Subcutaneous abdominal adipose tissue (tissue), 5 donors: Measurements from ENCODE around the gene CYS1.
A peak's percentile ranks its signal among the peaks of the same experiment; 100 is the strongest.
"Not testable (repeated sequence)": the region's sequence is repeated elsewhere in the genome, so short reads cannot be mapped to it uniquely, and the experiment has no call there.

Experiments used
- H3K27ac ChIP-seq: one replicate; pipeline ENCODE4 v1.7.0; 2013; ENCODE audit warnings: low read depth, mild to moderate bottlenecking, inconsistent platforms, low read length, moderate library complexity
- H3K27me3 ChIP-seq, 5 donors: one replicate each; pipeline ENCODE4 v1.7.0; 2013; ENCODE audit warnings: low read length in 5 of 5, inconsistent platforms in 1 of 5; ENCODE audit not compliant: control insufficient read depth in 5 of 5, insufficient read depth in 4 of 5
- H3K36me3 ChIP-seq, 5 donors: one replicate each; pipeline ENCODE4 v1.7.0; 2013; ENCODE audit warnings: low read length in 5 of 5; ENCODE audit not compliant: control insufficient read depth in 5 of 5, insufficient read depth in 5 of 5
- H3K4me1 ChIP-seq, 5 donors: one replicate each; pipeline ENCODE4 v1.7.0; 2013; ENCODE audit warnings: low read length in 5 of 5, mild to moderate bottlenecking in 3 of 5, moderate library complexity in 1 of 5; ENCODE audit not compliant: control insufficient read depth in 5 of 5, insufficient read depth in 5 of 5
- H3K4me3 ChIP-seq, 5 donors: one replicate each; pipeline ENCODE4 v1.7.0; 2013; ENCODE audit warnings: low read length in 5 of 5, low read depth in 1 of 5
- H3K9ac ChIP-seq, 5 donors: one replicate each; pipeline ENCODE4 v1.7.0; 2013; ENCODE audit warnings: low read length in 5 of 5, mild to moderate bottlenecking in 4 of 5, moderate library complexity in 3 of 5
- H3K9me3 ChIP-seq, 5 donors: one replicate each; pipeline ENCODE4 v1.7.0; 2013; ENCODE audit warnings: low read length in 5 of 5; ENCODE audit not compliant: control insufficient read depth in 5 of 5
- donor health status: healthy.
- donor health status: healthy.
- donor health status: healthy.
- donor health status: healthy.
- donor health status: healthy.

The CYS1 gene

GRCh38 chr2:10015376-10015989 is 64.7 kb downstream of the CYS1 start:
- not testable (repeated sequence) for H3K9ac ChIP-seq, H3K27me3 ChIP-seq, H3K9me3 ChIP-seq, H3K4me3 ChIP-seq, H3K36me3 ChIP-seq, H3K27ac ChIP-seq
- peaks cover 7 to 52% (median 29%) of the 10 kb centered on the region in 5 donors for H3K4me1 ChIP-seq

GRCh38 chr2:10014418-10015190 is 65.6 kb downstream of the CYS1 start:
- no peaks in the 10 kb centered on the region for H3K36me3 ChIP-seq
- H3K4me1 ChIP-seq: peaks cover 12 to 53% (median 33%) of the 10 kb centered on the region in 5 donors
- no peaks in the 10 kb centered on the region for H3K27me3 ChIP-seq
- no peak overlapping the region for H3K27ac ChIP-seq
- no peak overlapping the region for H3K4me3 ChIP-seq
- H3K9ac ChIP-seq: no peak overlapping the region
- H3K9me3 ChIP-seq: peaks cover 0 to 5% (median 3%) of the 10 kb centered on the region in 5 donors

- not testable (repeated sequence) for H3K27ac ChIP-seq, H3K4me3 ChIP-seq, H3K36me3 ChIP-seq, H3K9ac ChIP-seq, H3K9me3 ChIP-seq, H3K27me3 ChIP-seq
- peaks cover 11 to 54% (median 36%) of the 10 kb centered on the region in 5 donors for H3K4me1 ChIP-seq
Observed at GRCh38 chr2:10013651-10014417, 66.4 kb downstream of the CYS1 start.

- Histone ChIP-seq H3K27me3 (no peaks in the 10 kb centered on the region), H3K36me3 (no peaks in the 10 kb centered on the region), H3K4me3 (no peak overlapping the region), H3K4me1 (peaks cover 13 to 54% (median 44%) of the 10 kb centered on the region in 5 donors), H3K9me3 (peaks cover 0 to 5% (median 3%) of the 10 kb centered on the region in 5 donors), H3K27ac (no peak overlapping the region), H3K9ac (no peak overlapping the region)
Observed at GRCh38 chr2:10012963-10013461, 67.2 kb downstream of the CYS1 start.

GRCh38 chr2:10012366-10012962 is 67.7 kb downstream of the CYS1 start:
- not testable (repeated sequence) for H3K4me3 ChIP-seq, H3K36me3 ChIP-seq, H3K9ac ChIP-seq, H3K27me3 ChIP-seq, H3K27ac ChIP-seq, H3K9me3 ChIP-seq
- H3K4me1 ChIP-seq: peaks cover 14 to 59% (median 50%) of the 10 kb centered on the region in 5 donors

- not testable (repeated sequence) for H3K9ac ChIP-seq, H3K36me3 ChIP-seq, H3K27ac ChIP-seq, H3K27me3 ChIP-seq, H3K4me3 ChIP-seq, H3K9me3 ChIP-seq
- peaks cover 15 to 62% (median 51%) of the 10 kb centered on the region in 5 donors for H3K4me1 ChIP-seq
Observed at GRCh38 chr2:10011606-10012325, 68.4 kb downstream of the CYS1 start.

- not testable (repeated sequence) for H3K4me3 ChIP-seq, H3K9me3 ChIP-seq, H3K36me3 ChIP-seq, H3K9ac ChIP-seq, H3K27ac ChIP-seq, H3K27me3 ChIP-seq
- H3K4me1 ChIP-seq: peaks cover 16 to 59% (median 46%) of the 10 kb centered on the region in 5 donors
Observed at GRCh38 chr2:10010861-10011605, 69.2 kb downstream of the CYS1 start.

- no peaks in the 10 kb centered on the region for H3K27me3 ChIP-seq
- peak overlapping the region in 4 of 5 donors; percentile 46 to 79 (median 76) for H3K9ac ChIP-seq
- H3K9me3 ChIP-seq: no peaks in the 10 kb centered on the region
- H3K36me3 ChIP-seq: no peaks in the 10 kb centered on the region
- peaks cover 16 to 63% (median 47%) of the 10 kb centered on the region in 5 donors for H3K4me1 ChIP-seq
- peak overlapping the region; percentile 95 for H3K27ac ChIP-seq
- peak overlapping the region in 2 of 5 donors; percentile 39 to 57 for H3K4me3 ChIP-seq
Observed at GRCh38 chr2:10009811-10010781, 70.1 kb downstream of the CYS1 start.
